Choroid plexus epithelial cell (primary cell): ENCODE measurements around the gene PPIP5K1.

Experiments used
- DNase-seq: peaks from one replicate; pipeline ENCODE4 v3.0.0-alpha.2; 2010; ENCODE audit warnings: low read depth
- H3K4me3 ChIP-seq: 2 replicates; pipeline ENCODE4 v1.5.1; 2011; ENCODE audit warnings: low read depth, mild to moderate bottlenecking, control low read depth, low read length, moderate library complexity
- CTCF ChIP-seq: conservative IDR thresholded peaks from 2 replicates; pipeline ENCODE4 v1.5.1; 2011; ENCODE audit warnings: low read depth, mild to moderate bottlenecking, control low read depth, inconsistent platforms, low read length, moderate library complexity

The PPIP5K1 gene

GRCh38 chr15:43484455-43484854 is 105.6 kb downstream of the PPIP5K1 start:
- no peak overlapping the region for H3K4me3 ChIP-seq
- DNase-seq = no peak
- no peak for TF ChIP-seq CTCF
